Transverse colon (tissue), 4 donors: ENCODE measurements around the gene CLCN1.

Experiments
- POLR2A ChIP-seq: fragments of 450-650 bp; IDR thresholded peaks from one replicate; pipeline ENCODE4 v1.6.1; 2016; ENCODE audit warnings: antibody characterized with exemption, mild to moderate bottlenecking, moderate library complexity
- POLR2AphosphoS5 ChIP-seq, 3 donors: sonication (generic); formaldehyde crosslinking; IDR thresholded peaks; one replicate each; pipeline ENCODE4 v1.6.1; 2016; ENCODE audit warnings: antibody characterized with exemption in 3 of 3
- TF ChIP-seq, protein P1 (sequence below), 5 experiments: fragments of 200-600 bp in 3 of 5; fragments of 450-650 bp in 2 of 5; sonication (generic) in 3 of 5; IDR thresholded peaks; 1 replicate in 2 of 5; 2 replicates in 3 of 5; pipeline ENCODE4 v1.5.1; 2016 to 2017; ENCODE audit warnings: antibody characterized with exemption in 5 of 5, inconsistent platforms in 3 of 5, mild to moderate bottlenecking in 2 of 5, moderate library complexity in 1 of 5

DNA sequence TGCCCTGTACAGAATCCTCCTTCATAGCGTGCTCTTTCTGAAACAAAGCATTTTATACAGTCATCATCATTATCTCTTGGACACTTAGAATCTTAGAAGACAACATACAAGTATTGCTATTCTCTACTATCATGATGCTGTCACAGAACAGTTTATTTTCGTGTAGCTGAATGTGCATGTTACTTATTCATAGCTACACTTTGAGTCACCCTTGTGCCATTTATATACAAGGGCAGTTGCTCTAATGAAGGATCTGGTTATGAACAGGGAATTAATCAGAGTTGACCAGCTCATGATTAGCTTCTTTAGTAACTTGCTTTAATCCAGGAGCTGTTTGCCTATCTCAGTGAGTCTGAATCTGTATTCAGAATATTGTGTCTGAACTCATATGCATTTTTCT lies 16.6 kb upstream of the CLCN1 start:
- TF ChIP-seq, protein P1, sequence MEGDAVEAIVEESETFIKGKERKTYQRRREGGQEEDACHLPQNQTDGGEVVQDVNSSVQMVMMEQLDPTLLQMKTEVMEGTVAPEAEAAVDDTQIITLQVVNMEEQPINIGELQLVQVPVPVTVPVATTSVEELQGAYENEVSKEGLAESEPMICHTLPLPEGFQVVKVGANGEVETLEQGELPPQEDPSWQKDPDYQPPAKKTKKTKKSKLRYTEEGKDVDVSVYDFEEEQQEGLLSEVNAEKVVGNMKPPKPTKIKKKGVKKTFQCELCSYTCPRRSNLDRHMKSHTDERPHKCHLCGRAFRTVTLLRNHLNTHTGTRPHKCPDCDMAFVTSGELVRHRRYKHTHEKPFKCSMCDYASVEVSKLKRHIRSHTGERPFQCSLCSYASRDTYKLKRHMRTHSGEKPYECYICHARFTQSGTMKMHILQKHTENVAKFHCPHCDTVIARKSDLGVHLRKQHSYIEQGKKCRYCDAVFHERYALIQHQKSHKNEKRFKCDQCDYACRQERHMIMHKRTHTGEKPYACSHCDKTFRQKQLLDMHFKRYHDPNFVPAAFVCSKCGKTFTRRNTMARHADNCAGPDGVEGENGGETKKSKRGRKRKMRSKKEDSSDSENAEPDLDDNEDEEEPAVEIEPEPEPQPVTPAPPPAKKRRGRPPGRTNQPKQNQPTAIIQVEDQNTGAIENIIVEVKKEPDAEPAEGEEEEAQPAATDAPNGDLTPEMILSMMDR (IDR thresholded peaks at IDR 0.05): no peak
- no peak for TF ChIP-seq POLR2A
- TF ChIP-seq POLR2AphosphoS5 (IDR thresholded peaks at IDR 0.05): no peak
